Aorta (tissue), 5 donors: Measurements from ENCODE around the gene MORN3. TPM values are rescaled to one million over a fixed set of nuclear protein-coding genes. Genes with fewer than 3 reads are reported as not detected.
"Not testable (repeated sequence)": the region's sequence is repeated elsewhere in the genome, so short reads cannot be mapped to it uniquely, and the experiment has no call there.

Experiments
- ATAC-seq: fragments of 200-7000 bp; cut with Tn5 transposase; one replicate; pipeline ENCODE4 v1.9.1; 2022; ENCODE audit warnings: moderate library complexity; ENCODE audit not compliant: low FRiP score
- DNase-seq, 2 donors: peaks; one replicate each; pipeline ENCODE4 v3.0.0-alpha.2; 2020
- H3K27ac ChIP-seq, 2 donors: one replicate each; pipeline ENCODE4 v1.5.1; 2013; ENCODE audit warnings: low read length in 2 of 2, mild to moderate bottlenecking in 2 of 2, moderate library complexity in 2 of 2, control low read depth in 1 of 2, inconsistent platforms in 1 of 2, low read depth in 1 of 2
- H3K27me3 ChIP-seq, 2 donors: one replicate each; pipeline ENCODE4 v1.6.1; 2013; ENCODE audit warnings: control low read depth in 1 of 2, low read length in 1 of 2, mild to moderate bottlenecking in 1 of 2, moderate library complexity in 1 of 2; ENCODE audit not compliant: insufficient read depth in 2 of 2, control insufficient read depth in 1 of 2
- H3K36me3 ChIP-seq, 2 donors: one replicate each; pipeline ENCODE4 v1.6.1; 2013; ENCODE audit warnings: control low read depth in 1 of 2, low read length in 1 of 2, mild to moderate bottlenecking in 1 of 2; ENCODE audit not compliant: insufficient read depth in 2 of 2, control insufficient read depth in 1 of 2
- H3K4me1 ChIP-seq, 2 donors: one replicate each; pipeline ENCODE4 v1.6.1; 2013; ENCODE audit warnings: low read length in 2 of 2, control low read depth in 1 of 2, mild to moderate bottlenecking in 1 of 2, moderate library complexity in 1 of 2; ENCODE audit not compliant: insufficient read depth in 2 of 2, control insufficient read depth in 1 of 2
- H3K4me3 ChIP-seq, 2 donors: one replicate each; pipeline ENCODE4 v1.5.1; 2013; ENCODE audit warnings: low read length in 2 of 2, control low read depth in 1 of 2, mild to moderate bottlenecking in 1 of 2
- H3K9me3 ChIP-seq: one replicate; pipeline ENCODE4 v1.6.1; 2013; ENCODE audit warnings: mild to moderate bottlenecking, low read length; ENCODE audit not compliant: control insufficient read depth
- WGBS, 2 donors: extraction: QIAGEN DNeasy Blood & Tissue Kit; methylation state at CpG; one replicate each; pipeline ENCODE4 v1.1.7; 2013; 5-methylcytosine and 5-hydroxymethylcytosine counted together
- intact Hi-C, 2 donors: fragments of 100-400 bp; cut with DNase I; formaldehyde crosslinking; loops; one replicate each; pipeline versions ENCODE4 v1.14.2 to v1.15.0; 2022
- polyA plus RNA-seq, 2 donors: library from polyadenylated mRNA; stranded (reverse); fragments of 200-250 nt; gene quantifications; one replicate each; pipeline ENCODE4 v1.2.3, GENCODE V29; 2013
- total RNA-seq, 2 donors: library from RNA; stranded (reverse); fragmentation: NEBNext Ultra II Directional; extraction: Animal tissue kit (Norgen Biotek cat#: 25700); gene quantifications; one replicate each; pipeline ENCODE4 v1.2.1, GENCODE V29; 2021
- donor health status: healthy with polysubstance abuse.
- donor health status: Bipolar disorder and iron deficiency.
- donor health status: DM: no; HTN: no; CAD: no.
- donor health status: DM: no; HTN: no; CAD: no.
- donor health status: DM: yes; HTN: yes; CAD: no.

Gene MORN3
- total and polyA plus RNA-seq, 4 donors: 0.57 to 1.4 (median 1.3) TPM; not detected in 1

DNA sequence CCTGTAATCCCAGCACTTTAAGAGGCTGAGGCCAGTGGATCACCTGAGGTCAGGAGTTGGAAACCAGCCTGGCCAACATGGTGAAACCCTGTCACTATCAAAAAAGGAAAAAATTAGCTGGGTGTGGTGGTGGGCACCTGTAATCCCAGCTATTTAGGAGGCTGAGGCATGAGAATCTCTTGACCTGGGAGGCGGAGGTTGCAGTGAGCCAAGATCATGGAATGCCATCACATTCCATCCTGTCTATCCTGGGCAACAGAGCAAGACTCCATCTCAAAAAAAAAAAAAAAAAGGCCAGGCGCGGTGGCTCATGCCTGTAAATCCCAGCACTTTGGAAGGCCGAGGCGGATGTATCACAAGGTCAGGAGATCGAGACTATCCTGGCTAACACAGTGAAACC lies 28.4 kb upstream of the MORN3 start:
- 95 to 100% methylated on average over 6 of the region's 6 CpGs for WGBS, 2 donors
- H3K27me3 ChIP-seq, ATAC-seq, DNase-seq, H3K4me3 ChIP-seq, H3K36me3 ChIP-seq, H3K9me3 ChIP-seq, H3K27ac ChIP-seq, H3K4me1 ChIP-seq: not testable (repeated sequence)
- intact Hi-C loops: loop anchor here (1.0 to 10.0 kb wide), 5 partner anchors 75 to 197 kb away; no protein-coding TSS in a partner anchor

DNA sequence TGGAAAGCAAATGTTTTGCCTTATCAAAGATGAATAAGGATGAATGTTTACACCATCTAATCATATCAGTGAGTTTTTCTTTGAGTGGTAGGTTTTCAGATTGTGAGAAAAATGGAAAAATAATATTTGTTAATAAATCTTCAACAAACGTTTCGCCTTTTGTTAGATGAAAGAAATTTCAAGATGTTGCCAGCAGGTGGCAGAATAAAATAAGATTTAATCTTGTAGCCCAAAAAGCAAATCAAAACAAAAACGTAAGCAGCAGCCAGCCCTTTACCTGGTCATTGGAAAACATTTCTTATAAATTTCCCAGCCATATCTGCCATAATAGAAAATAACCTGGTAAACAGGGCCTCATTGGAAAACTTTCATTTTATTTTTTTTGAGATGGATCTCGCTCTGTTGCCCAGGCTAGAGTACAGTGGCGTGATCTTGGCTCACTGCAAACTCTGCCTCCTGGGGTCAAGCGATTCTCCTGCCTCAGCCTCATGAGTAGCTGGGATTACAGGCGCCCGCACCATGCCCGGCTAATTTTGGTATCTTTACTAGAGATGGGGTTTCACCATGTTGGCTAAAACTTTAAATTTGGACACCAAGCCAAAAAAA lies 27.7 kb upstream of the MORN3 start:
- peaks cover 0 to 2% of the 10 kb centered on the region in 2 donors for H3K4me1 ChIP-seq
- ATAC-seq (no peak), DNase-seq (no peak)
- H3K36me3 ChIP-seq: no peaks in the 10 kb centered on the region
- 32 to 34% methylated on average over 9 of the region's 9 CpGs for WGBS, 2 donors
- intact Hi-C loops: loop anchor here (1.0 to 10.0 kb wide), 5 partner anchors 76 to 198 kb away; no protein-coding TSS in a partner anchor
- no peak overlapping the region for H3K27ac ChIP-seq
- H3K27me3 ChIP-seq: no peaks in the 10 kb centered on the region
- H3K9me3 ChIP-seq: no peaks in the 10 kb centered on the region
- no peak overlapping the region for H3K4me3 ChIP-seq

DNA sequence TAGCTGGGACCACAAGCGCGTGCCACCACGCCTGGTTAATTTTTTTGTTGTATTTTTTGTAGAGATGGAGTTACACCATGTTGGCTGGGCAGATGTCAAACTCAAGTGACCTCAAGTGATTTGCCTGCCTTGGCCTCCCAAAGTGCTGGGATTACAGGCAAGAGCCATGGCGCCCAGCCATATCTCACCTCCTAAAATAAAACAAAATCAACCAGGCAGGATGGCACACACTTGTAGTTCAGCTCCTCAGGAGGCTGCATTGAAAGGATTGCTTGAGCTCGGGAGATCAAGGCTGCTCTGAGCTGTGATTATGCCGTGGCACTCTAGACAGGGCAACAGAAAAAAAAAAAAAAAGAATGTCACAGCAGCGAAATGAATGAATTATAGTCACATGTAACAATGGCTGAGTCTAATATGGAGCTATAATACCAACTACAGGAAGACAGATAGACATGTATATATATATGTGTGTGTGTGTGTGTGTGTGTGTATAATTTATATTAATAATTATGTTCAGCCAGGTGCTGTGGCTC lies 23.8 kb upstream of the MORN3 start:
- 61 to 65% methylated on average over 7 of the region's 7 CpGs for WGBS, 2 donors
- ATAC-seq (no peak), DNase-seq (no peak)
- intact Hi-C loops: loop anchor here in 1 of 2 donors (10.0 kb wide), 1 partner anchor 202 kb away; no protein-coding TSS in a partner anchor
- Histone ChIP-seq H3K27me3 (no peaks in the 10 kb centered on the region), H3K27ac (no peak overlapping the region), H3K36me3 (no peaks in the 10 kb centered on the region), H3K4me1 (no peaks in the 10 kb centered on the region), H3K4me3 (no peak overlapping the region), H3K9me3 (no peaks in the 10 kb centered on the region)

DNA sequence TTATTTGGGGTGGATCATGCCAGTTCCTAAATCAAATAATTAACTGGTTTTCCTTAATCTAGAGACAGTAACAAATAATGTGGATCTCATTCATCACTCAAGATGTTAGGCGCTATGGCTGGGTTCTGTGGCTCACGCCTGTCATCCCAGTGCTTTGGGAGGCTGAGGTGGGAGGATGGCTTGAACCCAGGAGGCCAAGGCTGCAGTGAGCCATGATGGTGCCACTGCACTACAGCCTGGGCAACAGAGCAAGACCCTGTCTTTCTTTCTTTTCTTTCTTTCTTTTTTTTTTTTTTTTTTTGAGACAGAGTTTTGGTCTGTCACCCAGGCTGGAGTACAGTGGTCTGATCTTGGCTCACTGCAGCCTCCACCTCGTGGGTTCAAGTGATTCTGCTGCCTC lies 23.3 kb upstream of the MORN3 start:
- not testable (repeated sequence) for H3K36me3 ChIP-seq, DNase-seq, ATAC-seq, H3K9me3 ChIP-seq, H3K4me3 ChIP-seq, H3K27ac ChIP-seq, H3K27me3 ChIP-seq, H3K4me1 ChIP-seq
- intact Hi-C loops: loop anchor here in 1 of 2 donors (10.0 kb wide), 1 partner anchor 202 kb away; no protein-coding TSS in a partner anchor
- WGBS, 2 donors: 75 to 79% methylated on average over 3 of the region's 3 CpGs

DNA sequence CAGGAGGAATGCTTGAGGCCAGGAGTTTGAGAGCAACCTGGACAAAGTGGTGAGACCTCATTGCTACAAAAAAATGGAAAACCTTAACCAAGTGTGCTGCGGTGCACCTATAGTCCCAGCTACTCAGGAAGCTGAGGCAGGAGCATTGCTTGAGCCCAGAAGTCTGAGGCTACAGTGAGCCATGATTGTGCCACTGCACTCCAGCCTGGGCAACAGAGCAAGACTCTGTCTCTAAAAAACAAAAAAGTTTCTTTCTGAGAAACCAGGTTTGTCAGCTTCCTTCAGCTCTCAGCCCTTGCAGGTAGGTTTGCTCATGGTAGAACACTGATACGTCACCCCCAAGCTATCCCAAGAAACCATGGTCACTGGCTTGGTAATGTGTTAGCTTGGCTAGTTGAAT lies 20.0 kb upstream of the MORN3 start:
- no peak for ATAC-seq
- Histone ChIP-seq H3K4me3 (no peak overlapping the region), H3K27me3 (no peaks in the 10 kb centered on the region), H3K27ac (no peak overlapping the region), H3K9me3 (no peaks in the 10 kb centered on the region), H3K4me1 (no peaks in the 10 kb centered on the region), H3K36me3 (no peaks in the 10 kb centered on the region)
- DNase-seq: no peak
- intact Hi-C loops: no loop called here
- WGBS, 2 donors: 89 to 95% methylated on average over 2 of the region's 2 CpGs

DNA sequence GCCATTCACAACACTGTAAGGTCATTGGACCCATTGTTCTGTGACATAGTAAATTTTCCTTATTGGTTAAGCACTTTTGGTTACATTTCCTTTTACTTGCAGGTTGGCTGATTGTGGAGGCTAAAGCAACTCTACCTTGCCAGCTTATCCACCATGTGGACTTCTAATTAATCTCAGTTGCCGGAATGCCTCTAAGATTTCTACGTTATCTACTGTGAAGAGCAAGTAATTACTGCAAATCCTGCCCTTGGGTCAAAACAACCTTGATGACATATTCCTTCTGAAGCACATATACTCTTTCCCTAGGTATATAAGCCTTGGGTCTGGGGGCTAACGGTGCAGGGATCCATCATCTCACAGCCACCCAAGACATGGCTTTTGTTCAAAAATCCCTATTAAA lies 19.5 kb upstream of the MORN3 start:
- intact Hi-C loops: no loop called here

DNA sequence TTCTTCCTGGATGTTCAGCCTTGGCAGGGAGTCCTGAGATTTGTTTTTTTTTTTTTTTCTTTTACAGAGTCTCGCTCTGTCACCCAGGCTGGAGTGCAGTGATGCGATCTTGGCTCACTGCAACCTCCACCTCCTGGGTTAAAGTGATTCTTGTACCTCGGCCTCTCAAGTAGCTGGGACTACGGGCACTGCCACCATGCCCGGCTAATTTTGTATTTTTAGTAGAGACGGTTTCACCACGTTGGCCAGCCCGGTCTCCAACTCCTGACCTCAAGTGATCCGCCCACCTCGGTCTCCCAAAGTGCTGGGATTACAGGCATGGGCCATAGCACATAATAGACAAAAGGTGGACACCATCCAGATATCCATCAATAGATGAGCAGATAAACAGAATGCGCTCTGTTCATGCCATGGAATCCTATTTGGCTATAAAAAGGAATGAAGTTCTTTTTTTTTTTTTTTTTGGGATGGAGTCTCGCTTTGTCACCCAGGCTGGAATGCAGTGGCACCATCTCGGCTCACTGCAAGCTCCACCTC lies 10.3 kb upstream of the MORN3 start:
- intact Hi-C loops: loop anchor here (5.0 to 10.0 kb wide), 4 partner anchors 127 to 187 kb away; no protein-coding TSS in a partner anchor
- WGBS, 2 donors: 60 to 77% methylated on average over 13 of the region's 13 CpGs
- H3K27ac ChIP-seq, DNase-seq, H3K36me3 ChIP-seq, H3K9me3 ChIP-seq, ATAC-seq, H3K27me3 ChIP-seq, H3K4me1 ChIP-seq, H3K4me3 ChIP-seq: not testable (repeated sequence)

More for the DNA sequence above, 19.5 kb upstream of the MORN3 start:
- Histone ChIP-seq H3K27me3 (no peaks in the 10 kb centered on the region), H3K9me3 (no peaks in the 10 kb centered on the region), H3K4me1 (no peaks in the 10 kb centered on the region), H3K27ac (no peak overlapping the region), H3K36me3 (no peaks in the 10 kb centered on the region), H3K4me3 (no peak overlapping the region)
- ATAC-seq (no peak), DNase-seq (no peak)
- 79 to 90% methylated on average over 3 of the region's 3 CpGs for WGBS, 2 donors

DNA sequence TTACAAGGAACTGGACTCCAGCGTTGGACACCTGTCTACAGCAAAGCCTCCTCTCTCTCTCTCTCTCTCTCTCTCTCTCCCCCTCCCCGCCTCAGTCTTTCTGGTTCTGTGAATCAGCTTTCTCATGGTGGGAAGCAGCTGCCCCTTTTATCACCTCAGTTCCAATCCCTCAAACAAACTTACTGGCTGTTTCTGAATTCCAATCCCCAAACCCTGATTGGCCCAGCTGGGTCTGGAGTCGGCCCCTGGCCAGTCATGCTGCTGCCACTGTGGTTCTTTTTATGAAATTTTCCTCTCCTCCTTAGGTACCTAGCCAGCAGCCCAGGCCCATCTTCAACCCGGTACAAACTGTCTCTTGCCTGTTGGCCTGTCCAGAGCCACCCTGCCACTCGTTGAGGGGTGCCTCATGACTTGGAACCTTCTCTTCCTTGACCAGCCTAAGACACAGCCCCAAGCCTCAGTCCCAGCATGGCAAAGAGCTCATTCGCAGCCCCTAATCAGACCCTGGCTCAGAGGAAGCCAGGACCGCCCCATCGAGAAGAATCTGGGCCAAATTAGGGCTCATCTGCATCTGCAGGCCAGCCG lies 9.4 kb upstream of the MORN3 start:
- no peak overlapping the region for H3K27ac ChIP-seq
- no peaks in the 10 kb centered on the region for H3K4me1 ChIP-seq
- H3K27me3 ChIP-seq: no peaks in the 10 kb centered on the region
- DNase-seq: no peak
- H3K4me3 ChIP-seq: no peak overlapping the region
- intact Hi-C loops: loop anchor here (5.0 to 10.0 kb wide), 2 partner anchors 177 to 184 kb away; no protein-coding TSS in a partner anchor
- no peaks in the 10 kb centered on the region for H3K36me3 ChIP-seq
- ATAC-seq: no peak
- H3K9me3 ChIP-seq: no peaks in the 10 kb centered on the region
- WGBS, 2 donors: 66 to 76% methylated on average over 9 of the region's 9 CpGs
